GM12875 (cell line): ENCODE results near the gene CCDC106.

Experiments
- H3K4me3 ChIP-seq: one replicate; pipeline ENCODE4 v1.5.1; 2011; ENCODE audit warnings: low read depth, low read length, control low read depth
- CTCF ChIP-seq: IDR thresholded peaks from 2 replicates; pipeline ENCODE4 v1.5.1; 2011; ENCODE audit warnings: low read depth, mild to moderate bottlenecking, control low read depth, inconsistent platforms, low read length, moderate library complexity, borderline replicate concordance; ENCODE audit not compliant: insufficient read depth

Gene CCDC106

GRCh38 chr19:55669418-55670279 is 21.6 kb downstream of the CCDC106 start:
- no peak overlapping the region for H3K4me3 ChIP-seq
- no peak for TF ChIP-seq CTCF

GRCh38 chr19:55670280-55671053 is 22.5 kb downstream of the CCDC106 start:
- H3K4me3 ChIP-seq = no peak overlapping the region
- no peak for TF ChIP-seq CTCF

- no peak overlapping the region for H3K4me3 ChIP-seq
- TF ChIP-seq CTCF = no peak
Observed at GRCh38 chr19:55671054-55671378, 23.0 kb downstream of the CCDC106 start.

DNA sequence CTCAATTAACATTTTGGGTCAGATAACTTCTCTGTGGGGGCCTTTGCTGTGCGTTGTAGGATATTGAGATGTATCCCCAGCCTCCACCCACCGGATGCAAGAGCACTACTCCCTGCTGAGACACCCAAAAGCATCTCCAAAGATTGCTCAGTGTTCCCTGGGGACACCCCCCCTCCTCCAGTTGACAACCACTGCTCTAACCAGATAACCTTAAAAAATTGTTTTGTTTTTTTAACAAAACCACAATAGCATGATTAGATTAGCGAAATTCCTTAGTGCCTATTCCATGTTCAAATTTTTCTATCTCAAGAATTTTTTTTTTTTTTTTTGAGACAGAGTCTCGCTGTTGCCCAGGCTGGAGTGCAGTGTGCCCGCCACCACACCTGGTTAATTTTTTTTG is 24.4 kb downstream of the CCDC106 start:
- H3K4me3 ChIP-seq = no peak overlapping the region
- no peak for TF ChIP-seq CTCF

DNA sequence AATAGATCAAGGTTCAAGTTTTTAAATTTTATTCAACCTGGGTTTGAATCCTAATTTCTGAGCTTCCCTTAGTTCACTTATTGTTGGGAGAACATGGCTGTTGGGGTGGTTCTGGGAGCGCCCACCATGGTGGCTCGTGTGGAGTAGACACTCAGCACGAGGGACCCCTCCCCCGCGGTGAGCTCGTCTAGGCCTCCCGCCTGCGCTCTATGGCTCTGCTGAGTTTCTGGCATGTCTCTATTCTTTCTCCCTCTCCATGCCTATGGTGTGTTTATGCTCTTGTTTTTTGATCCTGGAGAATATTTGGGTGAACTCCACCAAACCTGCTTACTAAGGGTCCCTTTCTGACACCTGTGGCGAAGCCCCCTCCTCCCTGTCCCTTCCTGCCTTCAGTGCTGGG is 25.5 kb downstream of the CCDC106 start:
- H3K4me3 ChIP-seq = no peak overlapping the region

DNA sequence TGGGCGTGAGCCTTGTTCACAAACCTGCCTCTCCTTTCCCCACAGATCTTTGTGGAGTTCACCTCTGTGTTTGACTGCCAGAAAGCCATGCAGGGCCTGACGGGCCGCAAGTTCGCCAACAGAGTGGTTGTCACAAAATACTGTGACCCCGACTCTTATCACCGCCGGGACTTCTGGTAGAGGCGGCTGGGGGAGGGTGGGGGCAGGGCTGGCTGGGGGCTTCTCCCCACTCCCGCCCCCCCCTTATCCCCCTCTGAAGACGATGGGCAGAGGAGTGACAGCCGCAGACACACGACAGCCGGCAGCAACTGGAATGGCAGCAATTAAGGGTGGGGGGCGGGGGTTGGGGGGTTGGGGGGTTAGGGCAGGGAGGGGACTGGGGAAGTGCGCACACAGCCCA is 25.9 kb downstream of the CCDC106 start:
- H3K4me3 ChIP-seq = no peak overlapping the region
- no peak for TF ChIP-seq CTCF

More for the DNA sequence above, 25.5 kb downstream of the CCDC106 start:
- no peak for TF ChIP-seq CTCF
